ENCODE results near the gene OR10D3. TPM values are rescaled to one million over a fixed set of nuclear protein-coding genes. Genes with fewer than 3 reads are reported as not detected.

Gene OR10D3, protein sequence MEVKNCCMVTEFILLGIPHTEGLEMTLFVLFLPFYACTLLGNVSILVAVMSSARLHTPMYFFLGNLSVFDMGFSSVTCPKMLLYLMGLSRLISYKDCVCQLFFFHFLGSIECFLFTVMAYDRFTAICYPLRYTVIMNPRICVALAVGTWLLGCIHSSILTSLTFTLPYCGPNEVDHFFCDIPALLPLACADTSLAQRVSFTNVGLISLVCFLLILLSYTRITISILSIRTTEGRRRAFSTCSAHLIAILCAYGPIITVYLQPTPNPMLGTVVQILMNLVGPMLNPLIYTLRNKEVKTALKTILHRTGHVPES
- total RNA-seq: not detected

DNA sequence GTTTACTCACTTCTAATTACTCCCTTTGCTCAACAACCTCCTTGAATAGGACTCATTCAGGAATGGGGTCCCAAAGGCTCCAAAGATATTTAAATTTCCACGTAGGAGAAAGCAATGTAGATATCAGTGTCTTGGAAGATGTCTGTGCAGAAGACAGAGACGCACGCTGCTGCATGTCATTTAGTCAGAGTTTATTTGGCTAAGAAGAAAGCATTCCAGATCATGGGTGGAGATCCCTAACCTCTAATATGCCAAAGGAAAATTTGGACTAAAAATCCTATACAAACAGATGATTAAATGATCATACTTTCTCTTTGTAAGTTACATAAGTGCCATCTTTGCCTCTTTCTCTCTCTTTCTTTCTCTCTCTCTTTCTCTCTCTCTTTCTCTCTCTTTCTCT is at the start of gene OR10D3:
Gene OR10D3 (plus strand): TSS at position 278 of the 400 bp plus-strand sequence. CDS start 1,925 bp downstream, outside the sequence.
- 42% methylated on average over 3 of the region's 3 CpGs for WGBS
- Histone ChIP-seq H3K36me3 (no peaks in the 10 kb centered on the region), H3K27ac (replicated peaks in 1 of 4) (no peak within 1 kb of the TSS), H3K4me1 (no peaks in the 10 kb centered on the region), H3K27me3 (peaks cover 0 to 3% (median 0%) of the 10 kb centered on the region in 4 donors), H3K9me3 (no peaks in the 10 kb centered on the region), H3K4me3 (no peak within 1 kb of the TSS)
- no peak for DNase-seq (ENCODE audit: extremely low spot score)
- TF ChIP-seq, protein P1, sequence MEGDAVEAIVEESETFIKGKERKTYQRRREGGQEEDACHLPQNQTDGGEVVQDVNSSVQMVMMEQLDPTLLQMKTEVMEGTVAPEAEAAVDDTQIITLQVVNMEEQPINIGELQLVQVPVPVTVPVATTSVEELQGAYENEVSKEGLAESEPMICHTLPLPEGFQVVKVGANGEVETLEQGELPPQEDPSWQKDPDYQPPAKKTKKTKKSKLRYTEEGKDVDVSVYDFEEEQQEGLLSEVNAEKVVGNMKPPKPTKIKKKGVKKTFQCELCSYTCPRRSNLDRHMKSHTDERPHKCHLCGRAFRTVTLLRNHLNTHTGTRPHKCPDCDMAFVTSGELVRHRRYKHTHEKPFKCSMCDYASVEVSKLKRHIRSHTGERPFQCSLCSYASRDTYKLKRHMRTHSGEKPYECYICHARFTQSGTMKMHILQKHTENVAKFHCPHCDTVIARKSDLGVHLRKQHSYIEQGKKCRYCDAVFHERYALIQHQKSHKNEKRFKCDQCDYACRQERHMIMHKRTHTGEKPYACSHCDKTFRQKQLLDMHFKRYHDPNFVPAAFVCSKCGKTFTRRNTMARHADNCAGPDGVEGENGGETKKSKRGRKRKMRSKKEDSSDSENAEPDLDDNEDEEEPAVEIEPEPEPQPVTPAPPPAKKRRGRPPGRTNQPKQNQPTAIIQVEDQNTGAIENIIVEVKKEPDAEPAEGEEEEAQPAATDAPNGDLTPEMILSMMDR (IDR thresholded peaks at IDR 0.05): no peak
- TF ChIP-seq EP300 (IDR thresholded peaks at IDR 0.05) (no peak), POLR2AphosphoS5 (IDR thresholded peaks at IDR 0.05) (no peak), POLR2A (IDR thresholded peaks at IDR 0.05; ENCODE audit: low read depth) (no peak)
- intact Hi-C loops (cut with DNase I): no loop called here

DNA sequence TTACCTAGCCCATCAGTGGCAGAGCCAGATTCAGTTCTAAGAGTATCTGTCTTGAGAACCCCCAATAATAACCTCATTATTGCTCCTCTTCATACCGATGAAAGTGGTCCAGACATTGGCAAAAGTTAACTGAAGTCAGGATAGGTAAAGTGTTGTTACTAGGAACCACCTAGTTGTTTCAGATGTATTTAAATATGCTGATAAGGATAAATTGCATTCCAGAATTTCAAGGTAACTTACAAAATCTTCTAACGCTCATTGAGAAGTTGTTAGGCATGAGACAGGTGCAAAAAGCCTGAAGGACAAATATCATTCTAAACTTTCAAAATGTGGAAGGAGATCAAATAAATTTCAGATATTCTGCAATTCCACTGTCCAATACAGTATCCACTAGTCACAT is 40.1 kb upstream of the OR10D3 start:
- no peaks in the 10 kb centered on the region for H3K27me3 ChIP-seq
- TF ChIP-seq POLR2AphosphoS5 (IDR thresholded peaks at IDR 0.05) (no peak), POLR2A (IDR thresholded peaks at IDR 0.05; ENCODE audit: low read depth) (no peak), EP300 (IDR thresholded peaks at IDR 0.05) (no peak)
- TF ChIP-seq, protein P1 (IDR thresholded peaks at IDR 0.05): no peak
- no peaks in the 10 kb centered on the region for H3K4me1 ChIP-seq
- WGBS: 94% methylated on average over 2 of the region's 2 CpGs
- no peak overlapping the region for H3K4me3 ChIP-seq
- H3K9me3 ChIP-seq: peaks cover 0 to 7% (median 0%) of the 10 kb centered on the region in 4 donors
- H3K36me3 ChIP-seq: peaks cover 16 to 78% (median 35%) of the 10 kb centered on the region in 4 donors
- intact Hi-C loops (cut with DNase I): no loop called here
- DNase-seq (ENCODE audit: extremely low spot score): no peak
- H3K27ac ChIP-seq (replicated peaks in 1 of 4): no peak overlapping the region

DNA sequence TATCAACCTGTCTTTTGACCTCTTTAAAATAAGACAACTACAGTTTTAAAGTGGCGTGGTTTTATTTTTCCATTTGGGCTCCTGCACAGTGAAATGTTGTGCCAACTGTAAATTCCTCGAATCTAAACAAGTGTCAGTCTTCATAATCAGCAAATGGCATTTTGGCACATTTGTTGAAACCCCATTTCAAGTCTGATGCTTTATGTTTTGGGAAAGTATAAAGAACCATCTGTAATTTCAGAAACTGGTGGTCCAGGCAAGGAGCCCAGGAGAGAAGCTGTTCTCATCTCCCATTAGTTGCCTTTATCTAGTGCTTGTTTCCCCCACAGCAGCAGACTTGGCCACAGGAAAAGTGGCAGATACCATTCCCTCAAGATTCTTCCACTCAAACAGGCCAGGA is 35.2 kb upstream of the OR10D3 start:
- H3K4me1 ChIP-seq: no peaks in the 10 kb centered on the region
- no peaks in the 10 kb centered on the region for H3K9me3 ChIP-seq
- intact Hi-C loops (cut with DNase I): no loop called here
- H3K4me3 ChIP-seq: no peak overlapping the region
- DNase-seq (ENCODE audit: extremely low spot score): no peak
- H3K36me3 ChIP-seq: peaks cover 0 to 42% (median 16%) of the 10 kb centered on the region in 4 donors
- H3K27me3 ChIP-seq: no peaks in the 10 kb centered on the region
- 75% methylated on average over 2 of the region's 2 CpGs for WGBS
- H3K27ac ChIP-seq (replicated peaks in 1 of 4): no peak overlapping the region
- TF ChIP-seq EP300 (IDR thresholded peaks at IDR 0.05): no peak
- no peak for TF ChIP-seq POLR2A (IDR thresholded peaks at IDR 0.05; ENCODE audit: low read depth)
- TF ChIP-seq, protein P1 (IDR thresholded peaks at IDR 0.05): no peak
- no peak for TF ChIP-seq POLR2AphosphoS5 (IDR thresholded peaks at IDR 0.05)

DNA sequence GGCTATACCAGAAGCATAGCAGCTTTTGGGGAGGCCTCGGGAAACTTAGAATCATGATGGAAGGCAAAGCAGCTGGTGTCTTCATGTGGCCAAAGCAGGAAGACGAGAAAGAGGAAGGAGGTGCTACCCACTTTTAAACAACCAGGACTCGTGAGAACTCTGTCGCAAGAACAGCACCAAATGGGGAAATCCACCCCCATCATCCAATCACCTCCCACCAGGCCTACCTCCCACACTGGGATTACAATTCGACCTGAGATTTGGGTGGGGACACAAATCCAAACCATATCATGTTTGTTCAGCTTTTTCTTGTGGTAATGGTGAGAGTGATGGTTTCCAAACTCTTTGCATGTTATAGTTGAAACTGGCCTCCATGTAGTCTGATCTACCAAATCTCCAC is 32.5 kb upstream of the OR10D3 start:
- DNase-seq (ENCODE audit: extremely low spot score): no peak
- Histone ChIP-seq H3K4me1 (no peaks in the 10 kb centered on the region), H3K9me3 (no peaks in the 10 kb centered on the region), H3K27me3 (no peaks in the 10 kb centered on the region), H3K4me3 (no peak overlapping the region), H3K27ac (replicated peaks in 1 of 4) (no peak overlapping the region), H3K36me3 (peaks cover 0 to 16% (median 4%) of the 10 kb centered on the region in 4 donors)
- intact Hi-C loops (cut with DNase I): no loop called here
- TF ChIP-seq, protein P1 (IDR thresholded peaks at IDR 0.05): no peak
- no peak for TF ChIP-seq EP300 (IDR thresholded peaks at IDR 0.05)
- TF ChIP-seq POLR2AphosphoS5 (IDR thresholded peaks at IDR 0.05): no peak
- TF ChIP-seq POLR2A (IDR thresholded peaks at IDR 0.05; ENCODE audit: low read depth): no peak
- 70% methylated on average over 5 of the region's 5 CpGs for WGBS

All from esophagus muscularis mucosa (tissue), 4 donors.